GM18858 (cell line): ENCODE results near the gene ERP27.

Source experiments
- ATAC-seq: cut with Tn5 transposase; IDR thresholded peaks from one replicate; pipeline ENCODE4 v1.9.1; 2021; ENCODE audit not compliant: unreplicated experiment

ERP27 gene

GRCh38 chr12:14938301-14938700 lies at the start of gene ERP27:
TSS of gene ERP27 (minus strand) at chr12:14938537. CDS start at chr12:14938508, 29 bp downstream.
- ATAC-seq: no peak

DNA sequence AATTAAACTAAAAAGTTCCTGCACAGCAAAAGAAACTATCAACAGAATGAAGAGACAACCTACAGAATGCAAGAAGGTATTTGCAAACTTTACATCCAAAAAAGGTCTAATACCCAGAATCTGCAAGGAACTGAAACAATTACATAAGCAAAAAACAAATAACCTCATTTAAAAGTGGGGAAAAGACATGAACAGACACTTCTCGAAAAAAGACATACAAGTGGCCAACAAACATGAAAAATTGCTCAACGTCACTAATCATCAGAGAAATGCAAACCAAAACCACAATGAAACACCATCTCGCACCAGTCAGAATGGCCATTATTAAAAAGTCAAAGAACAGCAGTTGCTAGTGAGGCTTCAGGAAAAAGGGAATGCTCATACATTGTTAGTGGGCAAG lies 49.7 kb upstream of the ERP27 start:
- no peak for ATAC-seq

GRCh38 chr12:14986449-14986848 lies 48.1 kb upstream of the ERP27 start:
- no peak for ATAC-seq

DNA sequence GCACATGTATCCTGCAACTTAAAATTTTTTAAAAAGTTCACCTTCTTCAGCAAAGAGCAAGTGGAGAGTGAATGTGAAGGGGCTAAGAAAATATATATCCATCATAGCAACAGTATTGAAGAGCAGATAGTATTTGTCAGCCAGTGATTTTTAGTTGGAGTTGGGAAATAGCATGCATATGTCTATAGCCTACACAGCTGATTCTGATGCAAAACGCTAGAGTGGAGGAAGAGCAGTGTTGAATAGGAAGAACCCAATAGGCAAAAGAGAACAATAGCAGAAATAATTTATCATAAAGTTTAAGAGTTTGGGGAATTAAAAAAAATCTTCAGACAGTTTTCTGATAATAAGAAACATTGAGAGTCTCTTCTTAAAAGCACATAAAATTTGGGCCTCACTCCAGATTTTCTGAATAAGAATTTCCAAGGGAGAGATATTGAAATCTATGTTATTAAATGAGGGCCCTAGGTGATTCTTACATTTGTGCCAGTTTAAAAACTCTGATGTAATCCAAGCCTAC lies 46.5 kb upstream of the ERP27 start:
- no peak for ATAC-seq

- no peak for ATAC-seq
These were observed 45.7 kb upstream of the ERP27 start for GRCh38 chr12:14984036-14984435.

GRCh38 chr12:14982991-14983390 lies 44.7 kb upstream of the ERP27 start:
- no peak for ATAC-seq

GRCh38 chr12:14982562-14982961 lies 44.2 kb upstream of the ERP27 start:
- ATAC-seq: no peak

DNA sequence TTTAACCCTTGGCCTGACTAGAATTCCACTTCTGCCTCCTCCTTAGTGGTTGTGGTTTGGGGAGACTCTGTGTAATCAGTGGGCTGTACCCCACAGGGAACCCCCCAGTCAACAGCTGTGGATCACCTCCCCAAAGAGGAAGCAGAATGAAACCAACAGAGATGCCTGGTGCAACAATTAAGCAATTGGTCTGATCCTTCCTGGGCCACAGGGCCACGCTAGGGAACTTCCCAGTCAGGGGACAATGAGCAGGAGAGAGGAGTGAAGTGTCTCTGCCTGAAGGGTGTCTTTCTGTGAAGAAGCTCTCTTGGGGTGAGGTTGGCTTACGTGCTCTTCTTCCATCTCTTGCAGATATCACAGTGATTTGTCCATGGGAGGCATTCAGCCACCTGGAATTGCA lies 42.7 kb upstream of the ERP27 start:
- no peak for ATAC-seq

DNA sequence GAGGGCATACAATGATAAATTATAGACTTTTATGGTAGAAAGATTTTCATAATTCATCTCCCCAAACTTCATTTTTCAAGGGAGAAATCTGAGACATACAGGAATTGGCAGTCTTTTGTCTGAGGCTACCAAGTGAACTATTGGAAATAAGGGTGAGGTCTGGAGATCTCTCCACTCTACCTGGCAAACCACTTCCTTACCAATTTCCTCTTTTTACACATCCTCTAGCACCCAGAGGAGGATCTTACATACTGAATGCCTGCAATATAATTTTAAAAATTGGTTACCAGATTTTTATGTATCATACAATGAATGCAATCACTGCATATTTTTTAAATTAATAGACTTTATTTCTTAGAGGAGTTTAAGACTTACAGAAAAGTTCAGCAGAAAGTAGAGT lies 41.1 kb upstream of the ERP27 start:
- no peak for ATAC-seq

- ATAC-seq: no peak
These were observed 38.3 kb upstream of the ERP27 start for GRCh38 chr12:14976658-14977057.

DNA sequence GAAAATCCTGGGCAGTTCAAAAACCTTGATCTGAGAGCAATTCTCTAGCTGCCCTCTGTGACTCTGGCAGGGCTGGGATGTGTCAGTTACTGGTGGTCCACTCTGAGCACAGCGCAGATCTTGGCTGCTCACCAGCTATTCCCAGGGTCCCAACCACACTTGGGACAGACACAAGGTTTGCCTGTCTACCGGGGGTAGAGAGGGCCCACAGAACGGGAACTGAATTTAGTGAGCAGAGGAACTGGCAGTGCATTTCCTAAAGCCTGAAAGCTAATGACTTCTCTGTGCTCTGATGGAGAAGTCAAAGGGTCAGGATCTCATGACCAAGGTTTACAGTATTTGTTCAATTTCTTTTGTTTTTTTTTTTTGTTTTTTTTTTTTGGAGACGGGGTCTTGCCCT lies 37.1 kb upstream of the ERP27 start:
- ATAC-seq: no peak

GRCh38 chr12:14974633-14975032 lies 36.3 kb upstream of the ERP27 start:
- ATAC-seq: no peak

GRCh38 chr12:14972816-14973215 lies 34.5 kb upstream of the ERP27 start, which contains the start of gene PDE6H:
TSS of gene PDE6H (plus strand) at chr12:14973042. CDS start at chr12:14978013, 4,971 bp downstream.
- ATAC-seq: no peak

DNA sequence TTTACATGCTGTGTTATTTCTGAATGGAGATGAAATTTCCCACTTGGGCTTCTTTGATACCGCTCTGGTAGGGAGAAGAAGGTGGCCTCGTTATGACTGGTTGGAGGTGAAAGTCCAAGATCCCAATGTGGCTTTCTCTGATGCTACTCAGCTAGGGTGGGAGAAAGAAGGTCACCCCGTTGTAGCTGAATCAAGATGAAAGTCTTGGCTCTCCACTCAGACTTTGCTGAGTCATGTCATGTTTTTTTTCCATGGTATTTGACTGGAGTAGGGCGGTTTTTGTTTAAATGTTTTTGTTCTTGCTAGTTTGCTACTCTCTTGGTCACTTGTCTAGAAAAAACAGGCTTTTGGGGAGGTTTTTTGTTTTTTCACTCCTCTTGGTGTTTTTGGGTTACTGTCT lies 32.1 kb upstream of the ERP27 start:
- ATAC-seq: no peak

DNA sequence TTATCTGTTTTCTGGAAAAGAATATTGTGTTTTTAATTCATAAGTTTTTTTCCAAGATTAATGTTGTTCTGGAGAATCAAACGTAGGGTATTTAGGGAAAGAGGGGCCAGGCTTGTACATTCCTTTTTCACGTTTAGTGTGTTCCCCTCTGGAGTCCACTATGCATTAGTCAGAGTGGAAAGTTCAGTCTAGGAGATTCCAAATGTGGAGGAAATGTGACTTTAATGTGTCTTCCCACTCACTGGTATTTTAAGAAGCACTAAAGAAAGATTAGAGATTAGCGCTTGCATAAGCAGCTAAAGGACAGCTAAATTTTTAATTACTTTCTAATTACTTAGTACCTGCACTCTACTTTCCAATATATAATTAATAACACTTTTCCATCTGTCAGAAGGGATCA lies 30.1 kb upstream of the ERP27 start:
- ATAC-seq: no peak

GRCh38 chr12:14965221-14965620 lies 26.9 kb upstream of the ERP27 start:
- ATAC-seq: no peak

DNA sequence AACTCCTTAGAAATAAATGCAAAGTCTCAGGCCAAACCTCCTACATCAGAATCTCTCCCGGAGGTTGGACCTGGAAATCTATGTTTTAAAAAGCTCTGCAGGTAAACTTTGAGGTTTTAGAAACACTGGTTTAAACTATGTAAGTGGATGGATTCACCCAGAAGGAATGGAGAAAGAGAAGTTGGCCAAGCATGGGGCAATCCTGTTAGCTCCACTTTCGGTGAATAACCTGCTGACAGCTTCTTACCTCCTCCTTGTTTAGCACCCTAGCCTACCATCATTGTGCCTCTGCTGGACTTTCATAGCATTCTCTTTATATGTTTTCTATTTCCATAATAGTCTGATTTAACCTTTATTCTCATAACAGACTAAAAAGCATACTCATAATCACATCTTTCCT lies 26.1 kb upstream of the ERP27 start:
- no peak for ATAC-seq

- no peak for ATAC-seq
These were observed 25.2 kb upstream of the ERP27 start for GRCh38 chr12:14963520-14963919.

DNA sequence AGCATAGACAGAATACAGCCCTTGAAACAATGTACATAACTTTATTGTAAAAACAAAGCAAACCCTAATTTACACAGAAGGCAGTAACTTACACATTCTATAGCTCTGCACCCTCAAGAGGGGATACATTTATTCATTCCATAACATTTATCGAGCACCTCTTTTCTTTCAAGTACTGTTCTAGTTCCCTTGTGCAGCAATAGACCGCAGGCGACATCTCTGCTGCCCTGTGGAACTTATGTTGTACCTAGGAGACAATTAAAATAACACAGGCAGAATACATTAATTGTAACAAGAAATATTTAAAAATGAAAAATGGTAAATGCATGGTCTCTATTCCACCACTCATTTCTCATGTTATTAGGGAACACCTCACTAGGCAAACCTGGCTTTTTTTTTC lies 24.5 kb upstream of the ERP27 start:
- ATAC-seq: no peak

- ATAC-seq: no peak
These were observed 23.8 kb upstream of the ERP27 start for GRCh38 chr12:14962153-14962539.

DNA sequence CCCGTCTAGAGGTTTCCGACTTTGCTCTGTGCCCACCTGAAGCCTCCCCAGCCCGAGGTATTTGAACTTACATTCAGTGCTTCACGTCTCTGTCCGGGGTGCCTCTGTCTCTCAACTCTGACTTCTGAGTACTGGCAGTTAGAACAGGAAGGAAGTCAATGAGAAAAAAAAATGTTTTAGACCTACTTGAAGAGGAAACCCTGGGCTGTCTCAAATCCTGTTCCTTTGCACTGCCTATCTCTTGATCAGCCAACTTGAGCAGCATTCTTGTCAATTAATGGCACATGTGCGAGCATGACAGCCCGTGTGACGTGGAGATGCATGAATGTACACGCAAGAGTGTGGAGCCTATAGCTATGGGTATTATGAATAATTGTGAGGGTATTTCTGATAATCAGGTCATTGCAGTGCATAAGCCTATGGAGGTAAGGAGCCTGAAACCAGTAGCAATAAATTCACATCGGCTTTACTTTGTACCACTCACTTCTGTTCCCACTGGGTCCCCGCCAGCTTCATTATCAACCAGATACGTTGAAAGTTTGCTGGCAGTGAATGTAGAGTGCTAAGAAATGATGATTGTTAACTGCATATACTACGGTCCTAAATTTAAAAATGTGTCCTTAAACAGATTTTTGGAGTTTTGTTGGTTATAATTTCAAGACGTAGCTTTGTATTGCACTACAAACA lies 23.3 kb upstream of the ERP27 start, which contains the start of gene ARHGDIB:
Gene ARHGDIB (minus strand): TSS at position 136 of the 687 bp plus-strand sequence. CDS start 10,889 bp downstream, outside the sequence.
- peak; percentile 51 for ATAC-seq

GRCh38 chr12:14960548-14961465 lies 22.5 kb upstream of the ERP27 start:
- ATAC-seq: peak; percentile 32
